ENCODE results near the gene RRBP1. TPM values are rescaled to one million over a fixed set of nuclear protein-coding genes. Genes with fewer than 3 reads are reported as not detected.

Gene RRBP1
- total RNA-seq, 2 donors from 2014 or later: 191 to 212 TPM

DNA sequence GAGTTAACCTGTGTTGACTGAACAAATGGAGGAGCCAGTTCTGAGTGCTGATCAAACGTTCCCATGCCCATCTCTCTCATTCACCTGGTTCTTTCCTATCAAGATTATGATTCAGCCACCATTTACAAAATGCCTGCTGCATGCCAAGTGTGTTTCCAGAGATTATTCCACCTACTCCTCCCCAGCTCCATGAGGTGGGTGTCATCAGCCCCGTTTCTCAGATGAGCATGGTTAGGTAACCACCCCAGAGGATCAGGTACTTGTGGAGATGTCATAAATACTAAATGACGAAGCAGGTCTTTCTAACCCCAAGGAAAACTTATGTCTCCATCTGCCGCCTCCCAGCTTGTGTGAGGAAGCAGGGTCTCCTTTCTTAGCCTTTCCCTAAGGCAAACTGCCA, 19.8 kb upstream of the RRBP1 start:
- Histone ChIP-seq H3K27me3 (ENCODE audit: control insufficient read depth, insufficient read depth, low read length, poor library complexity, severe bottlenecking) (no peaks in the 10 kb centered on the region), H3K9ac (ENCODE audit: extremely low read depth, low read length, poor library complexity, severe bottlenecking) (no peak overlapping the region), H3K9me3 (ENCODE audit: control insufficient read depth, low read length) (no peaks in the 10 kb centered on the region), H3K4me1 (ENCODE audit: control insufficient read depth, insufficient read depth, low read length) (no peaks in the 10 kb centered on the region), H3K36me3 (ENCODE audit: control insufficient read depth, insufficient read depth, low read length) (no peaks in the 10 kb centered on the region), H3K4me3 (ENCODE audit: low read length) (no peak overlapping the region), H3K27ac (ENCODE audit: low read depth, low read length) (no peak overlapping the region)
- H3K36me3 Mint-ChIP-seq (ENCODE audit: low read depth): no peaks in the 10 kb centered on the region
- H3K27ac Mint-ChIP-seq: no peak overlapping the region
- no peaks in the 10 kb centered on the region for H3K27me3 Mint-ChIP-seq (ENCODE audit: insufficient read depth)
- DNase-seq: no peak
- no peak overlapping the region for H3K4me3 Mint-ChIP-seq
- H3K9me3 Mint-ChIP-seq: no peaks in the 10 kb centered on the region
- 85 to 87% methylated on average over 3 to 4 of the region's 4 CpGs for WGBS, 2 experiments (ENCODE audit: insufficient coverage in 1 of 2, insufficient read length in 1 of 2)
- H3K4me1 Mint-ChIP-seq: no peaks in the 10 kb centered on the region
- TF ChIP-seq, protein P1, sequence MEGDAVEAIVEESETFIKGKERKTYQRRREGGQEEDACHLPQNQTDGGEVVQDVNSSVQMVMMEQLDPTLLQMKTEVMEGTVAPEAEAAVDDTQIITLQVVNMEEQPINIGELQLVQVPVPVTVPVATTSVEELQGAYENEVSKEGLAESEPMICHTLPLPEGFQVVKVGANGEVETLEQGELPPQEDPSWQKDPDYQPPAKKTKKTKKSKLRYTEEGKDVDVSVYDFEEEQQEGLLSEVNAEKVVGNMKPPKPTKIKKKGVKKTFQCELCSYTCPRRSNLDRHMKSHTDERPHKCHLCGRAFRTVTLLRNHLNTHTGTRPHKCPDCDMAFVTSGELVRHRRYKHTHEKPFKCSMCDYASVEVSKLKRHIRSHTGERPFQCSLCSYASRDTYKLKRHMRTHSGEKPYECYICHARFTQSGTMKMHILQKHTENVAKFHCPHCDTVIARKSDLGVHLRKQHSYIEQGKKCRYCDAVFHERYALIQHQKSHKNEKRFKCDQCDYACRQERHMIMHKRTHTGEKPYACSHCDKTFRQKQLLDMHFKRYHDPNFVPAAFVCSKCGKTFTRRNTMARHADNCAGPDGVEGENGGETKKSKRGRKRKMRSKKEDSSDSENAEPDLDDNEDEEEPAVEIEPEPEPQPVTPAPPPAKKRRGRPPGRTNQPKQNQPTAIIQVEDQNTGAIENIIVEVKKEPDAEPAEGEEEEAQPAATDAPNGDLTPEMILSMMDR (conservative IDR thresholded peaks at IDR 0.05): no peak

DNA sequence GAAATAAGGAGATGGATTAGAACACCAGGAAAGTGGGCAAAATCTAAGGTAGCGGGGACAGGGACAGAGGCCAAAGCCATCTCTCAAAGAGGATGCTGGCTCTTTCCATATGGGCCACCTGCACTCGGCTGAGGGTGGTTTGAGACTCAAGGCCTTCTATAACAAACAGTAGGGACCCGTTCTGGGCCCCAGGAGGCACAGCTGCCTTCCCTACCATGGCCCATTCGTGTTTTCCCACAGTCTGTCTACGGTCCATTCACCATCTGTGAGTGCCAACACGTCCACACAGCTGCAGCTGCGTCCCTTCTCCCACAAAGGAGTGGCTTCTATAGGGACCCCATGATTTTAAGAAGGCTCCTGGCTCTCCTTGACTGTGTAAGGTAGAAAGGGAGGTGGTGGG, 18.6 kb upstream of the RRBP1 start:
- H3K9me3 ChIP-seq (ENCODE audit: control insufficient read depth, low read length): peaks cover 5% of the 10 kb centered on the region
- 83 to 85% methylated on average over 2 to 7 of the region's 7 CpGs for WGBS, 2 experiments (ENCODE audit: insufficient coverage in 1 of 2, insufficient read length in 1 of 2)
- no peaks in the 10 kb centered on the region for H3K36me3 ChIP-seq (ENCODE audit: control insufficient read depth, insufficient read depth, low read length)
- Mint-ChIP-seq H3K4me1 (no peaks in the 10 kb centered on the region), H3K9me3 (no peaks in the 10 kb centered on the region), H3K27me3 (ENCODE audit: insufficient read depth) (no peaks in the 10 kb centered on the region), H3K36me3 (ENCODE audit: low read depth) (no peaks in the 10 kb centered on the region), H3K27ac (no peak overlapping the region), H3K4me3 (no peak overlapping the region)
- no peaks in the 10 kb centered on the region for H3K4me1 ChIP-seq (ENCODE audit: control insufficient read depth, insufficient read depth, low read length)
- TF ChIP-seq, protein P1 (conservative IDR thresholded peaks at IDR 0.05): no peak
- no peak overlapping the region for H3K27ac ChIP-seq (ENCODE audit: low read depth, low read length)
- DNase-seq: no peak
- no peak overlapping the region for H3K4me3 ChIP-seq (ENCODE audit: low read length)
- H3K27me3 ChIP-seq (ENCODE audit: control insufficient read depth, insufficient read depth, low read length, poor library complexity, severe bottlenecking): no peaks in the 10 kb centered on the region
- H3K9ac ChIP-seq (ENCODE audit: extremely low read depth, low read length, poor library complexity, severe bottlenecking): no peak overlapping the region

DNA sequence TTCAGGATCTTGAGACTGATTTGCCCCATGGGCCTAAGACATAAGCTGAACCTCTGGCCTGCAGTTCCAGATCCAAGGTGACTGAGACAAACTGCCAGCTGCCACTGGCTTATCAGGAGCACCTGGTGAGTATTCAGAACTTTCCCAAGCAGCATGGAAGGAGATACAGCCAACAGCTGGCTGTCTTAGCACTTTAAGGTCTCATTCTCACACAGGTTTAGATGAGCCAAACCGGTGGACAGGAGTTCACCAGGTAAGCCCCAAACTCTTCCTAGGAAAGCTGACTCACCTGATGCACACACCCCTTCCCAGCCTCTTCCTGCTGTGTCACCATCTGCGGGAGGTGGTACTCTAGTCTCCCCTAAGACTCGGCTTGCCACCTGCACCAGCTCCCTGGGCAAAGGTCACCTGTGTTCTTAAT, 17.9 kb upstream of the RRBP1 start, which contains the start of gene BANF2:
Gene BANF2 (plus strand): TSS at position 36 of the 421 bp plus-strand sequence. CDS start 25,060 bp downstream, outside the sequence.
- Histone ChIP-seq H3K4me3 (ENCODE audit: low read length) (no peak within 1 kb of the TSS), H3K27ac (ENCODE audit: low read depth, low read length) (no peak within 1 kb of the TSS), H3K9ac (ENCODE audit: extremely low read depth, low read length, poor library complexity, severe bottlenecking) (no peak within 1 kb of the TSS), H3K9me3 (ENCODE audit: control insufficient read depth, low read length) (peaks cover 5% of the 10 kb centered on the region), H3K4me1 (ENCODE audit: control insufficient read depth, insufficient read depth, low read length) (no peaks in the 10 kb centered on the region), H3K36me3 (ENCODE audit: control insufficient read depth, insufficient read depth, low read length) (no peaks in the 10 kb centered on the region), H3K27me3 (ENCODE audit: control insufficient read depth, insufficient read depth, low read length, poor library complexity, severe bottlenecking) (no peaks in the 10 kb centered on the region)
- no peaks in the 10 kb centered on the region for H3K4me1 Mint-ChIP-seq
- no peak within 1 kb of the TSS for H3K27ac Mint-ChIP-seq
- DNase-seq: no peak
- no peaks in the 10 kb centered on the region for H3K36me3 Mint-ChIP-seq (ENCODE audit: low read depth)
- no peaks in the 10 kb centered on the region for H3K9me3 Mint-ChIP-seq
- TF ChIP-seq, protein P1 (conservative IDR thresholded peaks at IDR 0.05): no peak
- H3K27me3 Mint-ChIP-seq (ENCODE audit: insufficient read depth): no peaks in the 10 kb centered on the region
- 68 to 72% methylated on average over 3 of the region's 3 CpGs for WGBS, 2 experiments (ENCODE audit: insufficient coverage in 1 of 2, insufficient read length in 1 of 2)
- no peak within 1 kb of the TSS for H3K4me3 Mint-ChIP-seq

Data from endodermal cell (in vitro differentiated cells).